Activated CD8-positive, alpha-beta memory T cell treated with anti-CD3 and anti-CD28 coated beads, Interleukin-2, amount 50 U/mL, for 48 hours (primary cell): ENCODE data around the gene ZNF804B.

Experiments
- DNase-seq: peaks from one replicate; pipeline ENCODE4 v3.0.0-alpha.2; 2020

ZNF804B gene

GRCh38 chr7:88759230-88760135 is at the start of gene ZNF804B:
TSS of gene ZNF804B (plus strand) at chr7:88759700. CDS start at chr7:88759977, 277 bp downstream.
- DNase-seq, result peak; percentile 52

GRCh38 chr7:88735920-88736319 is 23.6 kb upstream of the ZNF804B start:
- no peak for DNase-seq

- no peak for DNase-seq
These were observed 21.9 kb upstream of the ZNF804B start for GRCh38 chr7:88737632-88738031.

GRCh38 chr7:88746126-88746525 is 13.4 kb upstream of the ZNF804B start:
- no peak for DNase-seq

- DNase-seq, result no peak
These were observed 2.7 kb upstream of the ZNF804B start for GRCh38 chr7:88756802-88757201.

- DNase-seq, result no peak
These were observed 2.1 kb upstream of the ZNF804B start for GRCh38 chr7:88757371-88757770.

- DNase-seq, result peak; percentile 48
These were observed 895 bp upstream of the ZNF804B start for GRCh38 chr7:88758381-88759229.

GRCh38 chr7:88760136-88760515 is 626 bp downstream of the ZNF804B start:
- no peak for DNase-seq

GRCh38 chr7:88761779-88762178 is 2.3 kb downstream of the ZNF804B start:
- no peak for DNase-seq

- DNase-seq, result no peak
These were observed 11.9 kb downstream of the ZNF804B start for GRCh38 chr7:88771417-88771816.

GRCh38 chr7:88772776-88773175 is 13.3 kb downstream of the ZNF804B start:
- no peak for DNase-seq

GRCh38 chr7:88775838-88776237 is 16.3 kb downstream of the ZNF804B start:
- no peak for DNase-seq

- no peak for DNase-seq
These were observed 28.3 kb downstream of the ZNF804B start for GRCh38 chr7:88787777-88788176.

- DNase-seq, result no peak
These were observed 30.1 kb downstream of the ZNF804B start for GRCh38 chr7:88789480-88790064.

GRCh38 chr7:88791891-88792290 is 32.4 kb downstream of the ZNF804B start:
- DNase-seq, result no peak

- no peak for DNase-seq
These were observed 32.9 kb downstream of the ZNF804B start for GRCh38 chr7:88792361-88792760.

- DNase-seq, result no peak
These were observed 36.1 kb downstream of the ZNF804B start, which contains the start of gene TEX47 for GRCh38 chr7:88795553-88795952. TSS of gene TEX47 (minus strand) at chr7:88795737. CDS start at chr7:88794942, 795 bp downstream.

- no peak for DNase-seq
These were observed 41.5 kb downstream of the ZNF804B start for GRCh38 chr7:88801046-88801445.

GRCh38 chr7:88806280-88807037 is 47.0 kb downstream of the ZNF804B start:
- no peak for DNase-seq

GRCh38 chr7:88818552-88818951 is 59.1 kb downstream of the ZNF804B start:
- DNase-seq, result no peak

- no peak for DNase-seq
These were observed 66.7 kb downstream of the ZNF804B start for GRCh38 chr7:88826222-88826621.

- DNase-seq, result no peak
These were observed 75.7 kb downstream of the ZNF804B start for GRCh38 chr7:88835147-88835728.
